Activated CD4-positive, CD25-positive, alpha-beta regulatory T cell treated with anti-CD3 and anti-CD28 coated beads, Interleukin-2, amount 50 U/mL, for 16 hours (primary cell): ENCODE results near the gene CDK9.

Experiments
- DNase-seq: peaks from one replicate; pipeline ENCODE4 v3.0.0-alpha.2; 2020; ENCODE audit warnings: low read depth, low spot score

Gene CDK9

DNA sequence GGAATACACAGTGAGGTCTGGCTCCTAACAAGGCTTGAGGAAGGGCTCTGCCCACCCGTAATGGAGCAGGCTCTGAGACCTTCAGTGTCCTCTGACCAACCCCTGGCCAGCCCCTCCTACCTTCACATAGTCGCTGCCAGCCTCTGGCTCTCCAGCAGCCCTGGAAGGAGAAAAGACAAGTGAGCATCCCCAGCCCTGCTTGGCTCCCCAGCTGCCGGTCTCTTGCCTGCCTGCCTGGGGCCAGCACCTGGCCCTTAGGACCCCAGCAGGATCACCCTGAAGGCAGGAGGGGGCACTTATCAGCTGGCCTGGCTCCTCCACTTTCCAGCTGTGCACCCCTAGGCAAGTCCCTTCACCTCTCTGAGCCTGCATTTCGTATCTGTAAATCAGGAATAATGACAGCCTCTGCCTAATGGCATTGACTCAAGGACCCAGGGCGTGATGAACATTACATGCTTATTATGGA, 24.3 kb upstream of the CDK9 start:
- DNase-seq = no peak

DNA sequence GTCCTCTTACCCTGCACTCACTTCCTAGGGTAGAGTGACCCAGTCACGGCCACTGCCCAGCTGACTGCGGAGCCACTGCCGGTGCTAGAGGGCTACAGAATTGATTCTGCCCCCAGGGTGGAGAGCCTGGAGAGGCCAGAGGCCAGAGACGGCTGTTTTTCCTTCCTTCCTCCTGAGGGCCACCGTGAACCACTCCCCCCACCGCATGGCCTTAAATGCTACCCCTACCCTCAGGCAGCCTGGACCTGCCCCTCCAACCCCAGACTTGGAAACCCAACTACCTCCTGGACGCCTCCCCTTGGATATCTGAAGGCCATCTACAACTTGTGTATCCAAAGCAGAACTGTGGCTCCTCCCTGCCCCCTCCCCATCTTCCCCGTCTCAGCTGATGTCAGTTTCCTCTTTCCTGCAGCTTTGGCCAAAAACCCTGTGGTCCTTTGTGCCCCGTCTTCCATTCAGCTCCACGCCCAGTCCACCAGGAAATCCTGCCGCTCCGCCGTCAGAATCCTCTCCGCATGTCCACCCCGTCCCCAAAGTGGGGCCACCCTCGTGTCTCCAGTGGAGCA, 23.6 kb upstream of the CDK9 start:
- DNase-seq = no peak

DNA sequence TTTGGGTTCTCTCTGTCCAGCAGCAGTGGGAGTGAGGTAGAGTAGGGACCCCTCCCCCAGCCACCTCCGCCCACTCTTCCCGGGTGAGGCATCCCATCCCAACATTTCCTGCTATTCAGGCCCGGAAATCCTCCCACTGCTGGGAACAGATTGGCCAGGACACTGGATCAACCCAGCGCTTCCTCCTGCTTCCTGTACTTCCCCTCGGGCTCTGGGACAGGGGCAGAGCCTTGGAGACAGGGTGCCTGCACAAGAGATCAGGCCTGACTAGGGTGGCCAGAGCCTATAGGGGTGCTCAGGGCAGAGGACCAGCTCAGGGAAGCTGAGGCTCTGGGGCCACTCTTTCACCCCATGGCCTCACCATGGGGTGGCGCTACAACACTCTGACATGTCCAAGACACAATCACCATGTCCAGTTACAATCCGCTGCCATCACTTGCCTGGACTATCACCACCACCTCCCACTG, 21.9 kb upstream of the CDK9 start:
- no peak for DNase-seq

DNA sequence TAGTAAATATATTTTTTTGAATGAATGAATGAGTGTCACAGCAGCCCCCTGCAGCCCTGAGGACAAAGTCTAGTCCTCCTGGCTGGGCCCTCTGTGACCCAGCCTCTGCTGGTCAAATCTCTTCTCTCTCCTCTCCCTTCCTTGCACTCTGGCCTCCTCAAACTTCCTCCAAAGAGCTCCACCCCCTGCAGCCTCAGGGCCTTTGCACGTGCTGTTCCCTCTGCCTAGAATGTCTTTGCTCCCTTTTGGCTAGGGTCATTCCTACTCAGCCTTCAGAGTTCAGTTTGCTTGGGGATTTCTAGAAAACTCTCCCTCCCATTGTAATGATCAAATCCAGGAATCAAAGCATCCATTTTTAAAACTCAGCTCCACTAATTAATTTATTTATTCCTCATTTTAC, 20.4 kb upstream of the CDK9 start:
- DNase-seq = no peak

DNA sequence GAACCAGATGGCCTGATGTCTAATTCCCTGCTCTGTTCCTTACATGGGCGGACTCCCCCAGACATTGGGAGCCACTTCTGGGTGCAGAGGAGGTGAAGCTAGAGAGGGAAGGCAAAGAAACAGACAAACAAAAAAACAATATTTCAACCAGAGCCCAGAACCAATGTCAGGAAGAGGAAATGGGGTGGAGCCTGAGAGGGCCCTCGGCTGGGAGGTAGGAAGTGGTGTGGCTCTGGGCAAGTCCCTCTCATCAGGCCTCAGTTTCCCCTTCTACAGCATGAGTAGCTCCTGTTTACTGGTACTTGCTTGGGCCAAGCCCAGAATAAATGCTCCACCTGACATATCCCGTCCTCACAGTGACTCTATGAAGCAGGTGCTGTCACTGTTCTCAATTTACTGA, 18.4 kb upstream of the CDK9 start:
- no peak for DNase-seq

DNA sequence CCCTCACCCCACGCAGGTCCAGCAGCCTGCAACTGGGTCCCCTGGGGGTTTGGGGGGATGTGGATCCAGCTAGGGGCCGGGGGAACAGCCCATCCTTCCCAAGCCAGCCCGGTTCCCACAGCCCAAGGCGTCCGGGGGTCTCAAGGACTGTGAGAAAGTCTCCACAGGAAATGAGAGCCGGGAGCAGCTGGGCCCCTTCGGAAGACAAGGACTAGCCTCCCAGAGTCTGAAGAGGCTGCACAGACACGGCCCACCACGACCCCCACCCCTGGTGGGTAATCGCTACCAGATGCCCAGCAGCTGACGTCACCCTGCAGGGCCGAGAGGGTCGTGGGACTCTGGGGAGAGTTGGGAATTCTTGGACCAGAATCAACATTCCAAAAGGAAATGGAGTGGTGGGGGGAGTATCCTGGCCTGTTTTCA, 17.9 kb upstream of the CDK9 start:
- DNase-seq = no peak

DNA sequence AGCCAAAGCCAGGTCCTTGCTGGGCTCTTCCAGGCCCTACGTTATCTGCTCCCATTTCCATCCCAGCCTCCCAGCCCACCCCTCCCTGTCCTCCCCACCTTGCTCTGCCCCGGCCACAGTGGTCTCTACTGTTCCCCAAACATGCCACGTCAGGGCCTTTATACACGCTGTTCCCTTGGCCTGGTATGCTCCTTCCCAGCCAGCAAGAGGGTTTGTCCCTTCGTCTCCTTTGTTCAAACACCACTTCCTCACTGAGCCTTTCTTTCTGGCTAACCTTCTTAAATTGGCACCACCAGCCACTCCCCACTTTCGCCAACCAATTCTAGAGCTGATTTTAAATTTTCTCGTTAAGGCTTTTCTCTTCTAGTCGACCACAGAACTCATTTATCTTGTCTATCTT, 17.1 kb upstream of the CDK9 start:
- DNase-seq = no peak

DNA sequence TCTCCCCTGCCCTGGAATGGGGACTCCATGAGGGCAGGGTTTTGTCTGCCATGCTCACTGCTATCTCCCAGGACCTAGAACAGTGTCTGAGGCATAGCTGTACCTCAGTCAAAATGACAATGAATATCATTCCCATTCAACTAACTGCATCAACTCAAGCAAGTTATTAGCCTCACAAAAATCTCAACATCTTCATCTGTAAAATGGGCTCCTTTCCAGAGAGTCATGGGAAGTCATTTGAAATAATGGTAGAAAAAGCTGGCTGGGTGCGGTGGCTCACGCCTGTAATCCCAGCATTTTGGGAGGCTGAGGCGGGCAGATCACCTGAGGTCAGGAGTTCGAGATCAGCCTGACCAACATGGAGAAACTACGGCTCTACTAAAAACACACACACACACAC, 16.7 kb upstream of the CDK9 start:
- no peak for DNase-seq

DNA sequence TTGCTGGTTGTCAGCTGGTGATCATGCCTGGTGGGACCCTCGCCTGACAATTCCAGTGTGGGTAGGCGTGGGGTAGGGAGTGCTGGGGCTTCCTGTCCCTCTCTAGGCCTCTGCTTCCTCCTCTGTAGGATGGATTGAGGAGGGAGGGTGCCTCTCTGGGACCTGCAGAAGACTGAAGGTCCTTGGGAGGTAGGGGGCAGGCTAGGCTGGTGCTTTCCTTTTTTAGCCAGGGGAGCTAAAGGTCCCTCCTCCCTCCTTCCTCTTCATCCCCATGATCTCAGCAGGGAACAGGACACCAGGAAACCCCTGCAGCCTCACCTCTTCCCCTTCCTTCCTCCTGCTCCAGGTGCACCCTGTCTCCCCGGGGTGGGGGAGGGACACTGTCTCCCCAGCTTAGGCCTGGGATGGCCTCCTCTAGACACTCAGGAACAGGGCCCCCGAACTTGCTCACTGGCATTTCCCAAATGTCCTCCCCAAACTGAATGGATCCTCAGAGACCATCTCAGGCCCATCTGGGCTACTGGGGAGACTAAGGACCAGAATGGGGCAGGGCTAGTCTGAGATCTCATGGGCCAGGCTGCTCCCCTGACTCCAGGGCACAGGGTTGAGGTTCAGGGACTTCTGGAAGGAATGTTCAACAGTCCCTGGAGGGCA, 15.8 kb upstream of the CDK9 start:
- no peak for DNase-seq

DNA sequence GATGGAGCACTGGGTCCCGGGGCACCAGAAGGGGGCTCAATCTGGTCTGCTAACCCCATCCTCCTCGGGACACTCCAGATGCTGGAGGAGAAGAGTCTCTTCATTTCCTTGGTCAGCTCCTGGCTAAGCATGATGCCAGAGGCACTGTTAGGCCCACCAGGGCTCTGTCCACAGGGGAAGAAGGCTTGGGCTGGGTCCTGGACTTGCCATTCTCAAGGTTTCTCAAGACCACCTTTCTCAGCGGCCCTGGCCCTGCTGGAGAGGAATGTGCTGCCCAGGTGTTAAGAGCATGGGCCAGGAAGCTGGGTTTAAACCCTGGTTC, 15.3 kb upstream of the CDK9 start:
- DNase-seq = no peak

DNA sequence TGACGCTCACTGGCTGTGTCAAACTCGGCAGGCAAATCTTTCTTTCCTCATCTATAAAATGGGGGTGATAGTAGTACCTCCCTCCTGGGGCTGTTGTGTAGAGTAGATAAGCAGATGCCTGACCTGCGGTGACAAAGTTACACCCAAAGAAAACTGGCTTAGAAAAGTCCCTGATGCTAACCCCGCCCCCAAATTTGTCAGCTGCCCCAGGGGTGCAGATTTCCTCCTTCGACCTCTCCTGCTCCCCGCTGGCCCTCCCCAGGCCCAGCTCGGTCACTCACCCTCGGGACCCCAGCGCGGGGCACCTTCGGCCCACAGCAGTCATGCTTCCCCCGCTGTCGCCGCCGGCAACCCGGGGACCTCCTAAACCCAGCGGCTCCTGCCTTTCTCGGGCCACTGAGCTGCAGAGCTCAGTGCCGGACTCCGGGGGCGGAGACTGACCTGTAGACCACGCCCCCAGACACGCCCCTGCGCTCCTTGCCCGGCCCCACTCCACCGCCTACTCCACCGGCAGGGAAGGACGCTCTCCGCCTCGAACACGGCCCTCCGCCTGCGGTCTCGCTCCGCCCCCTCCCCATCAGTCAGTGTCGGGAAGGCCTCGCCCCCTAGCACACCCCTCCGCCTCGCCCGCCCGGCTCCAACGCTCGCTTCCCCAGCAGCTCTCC, 14.8 kb upstream of the CDK9 start:
- peak; percentile 82 for DNase-seq

DNA sequence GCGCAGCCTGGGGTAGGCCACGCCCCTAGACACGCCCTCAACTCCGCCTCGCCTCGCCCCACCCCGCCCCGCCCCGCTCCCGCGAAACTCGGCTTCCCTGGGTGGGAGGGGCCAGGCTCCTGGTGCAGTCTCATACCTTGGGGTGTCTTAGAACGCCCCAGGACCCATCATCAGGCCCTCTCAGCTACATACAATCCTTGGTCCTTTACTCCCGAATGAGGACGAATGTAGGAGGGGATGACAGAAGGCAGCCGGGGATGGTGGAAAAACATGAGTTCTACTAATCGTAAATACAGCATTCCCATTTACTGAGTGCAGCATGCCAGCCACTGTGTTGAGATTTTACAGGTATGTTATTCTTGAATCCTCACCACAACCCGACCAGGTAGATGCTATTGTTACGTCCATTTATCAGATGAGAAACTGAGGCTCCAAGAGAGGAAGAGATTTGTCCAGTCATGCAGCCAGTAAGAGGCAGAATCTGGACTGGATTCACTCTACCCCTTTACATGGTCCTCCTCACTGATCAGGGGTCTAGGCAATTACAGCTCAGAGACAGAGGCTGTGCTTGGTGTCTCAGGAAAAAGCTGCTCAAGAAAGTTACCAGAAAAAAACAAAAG, 14.2 kb upstream of the CDK9 start:
- DNase-seq = no peak

DNA sequence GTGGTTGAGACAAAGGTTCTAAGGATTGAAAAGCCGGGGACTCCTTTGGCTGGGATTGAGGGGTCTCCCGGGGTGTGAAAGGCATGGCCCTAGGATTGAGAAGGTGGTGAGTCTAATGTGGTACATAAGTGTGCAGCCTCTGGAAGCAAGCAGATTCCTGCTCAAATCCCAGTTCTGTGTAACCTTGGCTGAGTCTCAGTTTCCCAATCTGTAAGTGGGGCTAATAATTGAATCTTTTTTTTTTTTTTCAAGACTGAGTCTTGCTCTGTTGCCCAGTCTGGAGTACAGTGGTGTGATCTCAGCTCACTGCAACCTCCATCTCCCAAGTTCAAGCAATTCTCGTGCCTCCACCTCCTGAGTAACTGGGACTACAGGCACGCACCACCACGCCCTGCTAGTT, 13.2 kb upstream of the CDK9 start:
- no peak for DNase-seq

DNA sequence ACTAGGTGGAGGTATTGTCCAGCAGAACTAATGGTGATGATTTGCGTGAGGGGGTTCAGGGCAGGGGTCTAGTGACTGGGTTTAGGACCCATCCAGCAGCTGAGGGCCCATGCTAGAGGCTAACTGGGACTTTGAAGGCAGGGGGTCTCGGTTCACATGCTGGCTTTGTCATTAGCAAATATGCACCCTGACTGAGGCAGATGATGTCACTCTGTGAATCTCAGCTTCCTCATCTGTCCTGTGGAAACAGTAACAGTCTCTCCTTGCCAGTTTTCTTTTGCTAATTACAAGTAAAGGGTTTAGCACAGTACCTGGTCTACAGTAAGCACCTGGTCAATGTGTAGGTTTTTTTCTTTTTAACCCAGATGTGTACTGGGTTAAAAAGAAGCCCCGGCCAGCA, 12.6 kb upstream of the CDK9 start:
- no peak for DNase-seq

DNA sequence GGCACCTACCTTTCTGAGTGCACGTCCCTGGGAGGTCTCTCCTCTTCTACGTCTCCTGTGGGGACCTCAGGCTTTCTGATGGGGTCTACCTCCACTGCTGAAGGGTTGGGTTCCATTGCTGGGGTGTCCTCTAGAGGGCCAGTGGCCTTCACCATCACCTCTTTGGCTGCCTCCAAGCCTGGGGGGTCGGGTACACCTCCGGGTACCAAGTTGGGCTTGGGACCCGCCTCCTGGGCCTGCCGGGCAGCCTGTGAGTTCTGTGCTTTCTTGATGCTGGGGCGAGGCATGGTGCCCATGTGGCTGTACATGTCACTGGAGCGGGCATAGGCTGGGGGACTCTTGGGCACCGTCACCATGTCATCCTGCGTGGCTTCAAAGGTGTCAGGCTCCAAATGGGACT, 11.9 kb upstream of the CDK9 start:
- no peak for DNase-seq

DNA sequence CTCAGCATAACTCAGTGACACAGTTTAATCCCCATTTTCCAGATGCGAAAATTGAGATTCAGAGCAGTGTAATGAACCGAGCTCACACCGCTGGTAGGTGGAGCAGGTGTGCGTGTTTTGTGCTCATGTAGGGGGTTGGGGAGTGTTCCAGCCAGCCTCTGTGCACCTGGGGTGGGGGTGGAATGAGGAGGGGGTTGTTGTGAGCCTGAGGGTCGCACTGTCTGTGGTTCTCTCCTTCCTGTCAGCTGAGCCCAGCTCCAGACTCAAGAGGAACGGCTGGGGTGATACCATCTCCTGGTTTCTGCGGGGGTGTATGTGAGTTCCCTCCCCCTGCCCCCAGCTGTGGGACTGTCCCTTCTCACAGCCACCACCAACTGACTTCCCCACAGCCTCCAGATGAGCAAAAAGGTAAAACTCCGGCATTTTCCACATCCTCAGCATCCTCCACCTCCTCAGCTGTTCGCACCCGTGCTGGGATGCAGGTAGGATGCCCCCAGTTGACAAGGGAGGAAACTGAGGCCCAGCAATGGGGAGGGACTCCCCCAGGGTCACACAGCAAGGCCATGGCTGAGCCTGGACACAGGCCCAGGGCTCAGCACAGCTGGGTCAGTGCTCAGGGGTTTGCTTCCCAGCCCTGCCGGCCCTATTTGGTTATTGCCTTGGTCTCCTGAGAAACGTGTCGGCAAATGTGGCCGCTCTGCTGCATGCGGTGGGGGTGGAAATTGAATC, 9.5 kb upstream of the CDK9 start:
- no peak for DNase-seq

DNA sequence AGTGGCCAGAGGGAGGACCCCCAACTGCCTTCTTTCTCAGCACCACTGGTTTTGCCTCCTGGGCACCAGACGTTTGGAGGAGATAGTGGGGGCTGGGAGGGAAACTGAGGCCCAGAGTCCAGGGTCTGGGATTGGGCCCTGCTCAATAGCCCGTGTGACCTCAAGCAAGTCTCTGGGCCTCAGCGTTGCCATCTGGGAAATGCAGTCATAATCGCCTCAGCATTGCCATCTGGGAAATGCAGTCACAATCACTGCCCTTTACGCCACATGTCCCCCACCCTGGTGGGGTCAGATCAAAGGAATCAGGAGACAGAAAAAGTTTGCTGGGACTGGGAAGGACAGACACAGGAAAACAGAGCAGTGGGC, 8.9 kb upstream of the CDK9 start:
- DNase-seq = no peak

DNA sequence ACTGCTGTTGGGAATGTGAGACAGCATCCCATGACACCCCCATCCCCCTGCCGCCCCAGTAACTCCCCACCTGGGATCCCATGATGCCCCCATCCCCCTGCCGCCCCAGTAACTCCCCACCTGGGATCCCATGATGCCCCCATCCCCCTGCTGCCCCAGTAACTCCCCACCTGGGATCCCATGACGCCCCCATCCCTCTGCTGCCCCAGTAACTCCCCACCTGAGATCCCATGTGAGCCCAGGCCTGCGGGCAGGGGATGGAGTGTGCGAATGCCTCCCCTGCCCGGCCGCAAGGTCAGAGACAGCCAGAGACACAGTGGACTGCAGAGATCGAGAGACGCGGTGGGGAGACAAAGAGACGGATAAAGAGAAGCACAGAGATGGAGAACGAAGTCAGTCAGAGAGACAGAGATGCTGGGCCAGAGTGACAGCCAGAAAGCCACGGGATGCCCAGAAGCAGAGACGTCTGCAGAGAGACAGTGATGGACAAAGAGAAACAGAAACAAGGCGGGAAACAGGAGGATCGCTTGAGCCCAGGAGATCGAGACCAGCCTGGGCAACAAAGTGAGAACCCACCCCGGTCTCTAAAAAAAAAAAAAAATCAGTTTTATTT, 8.4 kb upstream of the CDK9 start:
- DNase-seq = no peak

DNA sequence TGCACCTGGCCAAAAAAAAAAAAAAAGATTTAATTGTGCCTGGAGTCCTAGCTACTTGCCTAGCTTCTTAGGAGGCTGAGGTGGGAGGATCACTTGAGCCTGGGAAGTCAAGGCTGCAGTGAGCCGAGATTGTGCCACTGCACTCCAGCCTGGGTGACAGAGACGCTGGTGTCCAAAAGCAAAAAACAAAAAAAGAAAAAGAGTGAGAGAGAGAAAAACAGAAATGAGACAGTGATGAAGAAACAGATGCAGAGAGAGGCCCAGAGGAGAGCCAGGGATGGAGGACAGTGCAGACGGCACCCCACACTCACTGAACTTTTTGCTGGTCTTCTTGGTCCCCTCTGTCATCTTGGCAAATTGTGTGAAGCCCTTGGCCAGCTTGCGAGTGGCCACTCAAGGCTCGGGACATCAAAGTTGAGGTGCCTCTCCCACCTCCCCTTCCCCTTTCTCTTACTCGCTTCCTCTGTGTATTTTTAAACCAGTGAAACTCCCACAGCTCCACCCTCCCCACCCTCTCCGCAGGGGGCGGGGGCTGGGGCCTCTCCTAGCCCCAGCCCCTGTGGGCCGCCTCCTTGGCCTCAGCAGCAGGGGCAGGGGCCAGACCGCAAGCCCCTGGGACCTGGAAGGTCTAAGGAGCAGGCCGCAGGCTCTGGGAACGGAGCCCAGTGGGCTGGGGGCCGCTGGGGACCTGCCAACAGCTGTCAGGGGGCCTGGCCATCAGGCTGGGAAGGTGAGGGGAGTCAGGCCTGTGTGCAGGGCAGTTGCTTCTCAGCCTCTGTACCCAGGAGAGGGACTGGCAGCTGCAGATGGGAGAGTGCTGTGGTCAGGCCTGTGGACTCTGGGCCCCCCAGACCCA, 7.3 kb upstream of the CDK9 start, which contains the start of gene SH2D3C:
TSS of gene SH2D3C (minus strand) at position 387 of the 856 bp plus-strand sequence. CDS start at position 348, 39 bp downstream.
- no peak for DNase-seq

DNA sequence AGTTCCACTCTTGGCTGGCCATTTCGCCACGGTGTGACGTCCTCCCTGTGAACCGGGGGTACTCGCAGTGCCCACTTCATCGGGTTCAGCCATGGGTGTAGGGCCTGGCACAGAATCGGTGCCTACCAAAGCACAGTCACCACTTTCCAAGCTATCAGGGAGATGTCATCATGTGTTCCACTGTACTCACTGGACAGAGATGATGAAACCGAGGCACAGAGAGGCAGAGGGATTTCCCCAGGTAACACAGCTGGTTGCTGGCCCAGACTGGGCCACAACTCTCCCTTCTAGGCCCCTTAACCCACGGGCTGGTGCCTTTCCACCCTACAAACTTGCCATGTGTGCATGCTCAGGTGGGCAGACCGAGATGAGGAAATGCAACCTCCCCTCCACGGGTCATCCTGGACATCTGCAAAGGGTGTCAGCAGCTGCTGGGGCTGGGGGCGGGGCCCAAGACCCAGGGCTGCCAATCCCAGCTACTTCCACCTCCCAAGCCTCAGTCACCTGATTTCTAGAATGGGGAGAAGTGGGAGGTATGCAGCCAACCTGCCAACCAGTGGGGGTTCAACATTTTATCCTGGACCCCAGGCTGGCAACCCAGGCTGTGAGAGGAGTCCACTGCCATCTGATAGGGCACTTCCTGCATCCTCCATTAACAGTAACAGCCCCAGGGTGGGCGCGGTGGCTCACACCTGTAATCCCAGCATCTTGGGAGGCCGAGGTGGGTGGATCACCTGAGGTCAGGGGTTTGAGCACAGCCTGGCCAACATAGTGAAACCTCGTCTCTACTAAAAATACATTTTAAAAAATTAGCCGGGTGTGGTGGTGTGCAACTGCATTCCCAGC, 6.5 kb upstream of the CDK9 start:
- DNase-seq = peak; percentile 36
